MM.1S (cell line): Measurements from ENCODE around the gene PALM2AKAP2.

ENCODE experiments used
- DNase-seq: peaks from one replicate; pipeline ENCODE4 v3.0.0-alpha.2; 2015
- H2AFZ ChIP-seq: fragments of 300-600 bp; sonication (generic); 2 replicates; pipeline ENCODE4 v1.6.0; 2016; ENCODE audit warnings: antibody characterized with exemption, low read length
- H3F3A ChIP-seq: fragments of 300-600 bp; sonication (generic); 2 replicates; pipeline ENCODE4 v1.6.1; 2016; ENCODE audit warnings: mild to moderate bottlenecking, antibody characterized with exemption, low read length, moderate library complexity, mixed read lengths; ENCODE audit not compliant: insufficient read depth
- H3K27ac ChIP-seq: fragments of 300-600 bp; sonication (generic); 2 replicates; pipeline ENCODE4 v1.5.1; 2016; ENCODE audit warnings: mild to moderate bottlenecking, low read length
- H3K27me3 ChIP-seq: fragments of 300-600 bp; sonication (generic); replicated peaks from 2 replicates; pipeline ENCODE4 v1.6.0; 2016; ENCODE audit warnings: low read length; ENCODE audit not compliant: insufficient read depth
- H3K36me3 ChIP-seq: fragments of 300-600 bp; sonication (generic); replicated peaks from 2 replicates; pipeline ENCODE4 v1.6.1; 2016; ENCODE audit warnings: mild to moderate bottlenecking, low read length, mixed read lengths; ENCODE audit not compliant: insufficient read depth
- H3K4me1 ChIP-seq: fragments of 300-600 bp; sonication (generic); 2 replicates; pipeline ENCODE4 v1.6.1; 2016; ENCODE audit warnings: low read length, mixed read lengths
- H3K4me2 ChIP-seq: fragments of 300-600 bp; sonication (generic); 2 replicates; pipeline ENCODE4 v1.6.0; 2016; ENCODE audit warnings: low read depth, low read length
- H3K4me3 ChIP-seq: fragments of 300-600 bp; sonication (generic); 2 replicates; pipeline ENCODE4 v1.5.1; 2016; ENCODE audit warnings: low read length, mixed read lengths
- H3K79me2 ChIP-seq: fragments of 300-600 bp; sonication (generic); 2 replicates; pipeline ENCODE4 v1.6.1; 2016; ENCODE audit warnings: mixed run types, low read length, mixed read lengths
- H3K9ac ChIP-seq: fragments of 300-600 bp; sonication (generic); 2 replicates; pipeline ENCODE4 v1.6.1; 2016; ENCODE audit warnings: low read length, mixed read lengths
- H3K9me2 ChIP-seq: fragments of 300-600 bp; sonication (generic); replicated peaks from 2 replicates; pipeline ENCODE4 v1.6.1; 2016; ENCODE audit warnings: mild to moderate bottlenecking, low read length, mixed read lengths; ENCODE audit not compliant: insufficient read depth
- H3K9me3 ChIP-seq: fragments of 300-600 bp; sonication (generic); replicated peaks from 2 replicates; pipeline ENCODE4 v1.6.1; 2016; ENCODE audit warnings: mild to moderate bottlenecking, low read length, mixed read lengths; ENCODE audit not compliant: insufficient read depth
- H4K20me1 ChIP-seq: fragments of 300-600 bp; sonication (generic); 2 replicates; pipeline ENCODE4 v1.6.1; 2016; ENCODE audit warnings: mild to moderate bottlenecking, low read length, moderate library complexity, mixed read lengths; ENCODE audit not compliant: insufficient read depth
- EZH2 ChIP-seq: fragments of 300-600 bp; sonication (generic); optimal IDR thresholded peaks from 2 replicates; pipeline ENCODE3; 2017; ENCODE audit warnings: low read depth, mild to moderate bottlenecking, antibody characterized with exemption, low read length, mixed read lengths
- EZH2phosphoT487 ChIP-seq: fragments of 300-600 bp; sonication (generic); IDR thresholded peaks from 2 replicates; pipeline ENCODE4 v1.6.1; 2018; ENCODE audit warnings: antibody characterized with exemption, low read length
- TF ChIP-seq, protein P1 (sequence below): fragments of 300-600 bp; sonication (generic); IDR thresholded peaks from 2 replicates; pipeline ENCODE4 v1.5.1; 2016; ENCODE audit warnings: antibody characterized with exemption, low read length, mixed read lengths

PALM2AKAP2 gene

DNA sequence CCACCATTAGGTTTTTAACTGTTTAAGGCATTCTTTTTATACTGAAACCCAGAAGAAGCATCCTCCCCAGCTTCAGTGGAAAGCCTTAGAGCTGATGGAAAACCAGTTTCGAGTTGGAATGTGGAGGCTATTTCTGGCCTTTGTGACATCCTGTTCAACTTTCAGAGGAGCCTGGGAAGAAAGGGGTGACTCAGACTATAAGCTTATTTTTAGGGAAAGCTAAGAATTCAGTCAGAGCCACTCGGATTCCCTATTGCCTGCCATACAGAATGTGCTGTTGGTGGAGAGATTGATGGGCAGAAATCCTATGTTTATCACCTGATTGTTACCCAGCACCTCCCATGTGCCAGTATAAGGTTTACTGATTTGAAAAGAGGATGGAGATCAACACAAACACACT, 19.8 kb downstream of the PALM2AKAP2 start:
- no peaks in the 10 kb centered on the region for H3K27me3 ChIP-seq
- no peaks in the 10 kb centered on the region for H4K20me1 ChIP-seq
- no peak overlapping the region for H2AFZ ChIP-seq
- H3K4me1 ChIP-seq, result no peaks in the 10 kb centered on the region
- H3K36me3 ChIP-seq, result no peaks in the 10 kb centered on the region
- no peak overlapping the region for H3K27ac ChIP-seq
- no peaks in the 10 kb centered on the region for H3K9me2 ChIP-seq
- DNase-seq, result no peak
- no peak overlapping the region for H3K4me3 ChIP-seq
- no peaks in the 10 kb centered on the region for H3K9me3 ChIP-seq
- H3K79me2 ChIP-seq, result no peaks in the 10 kb centered on the region
- no peak for TF ChIP-seq EZH2
- no peak for TF ChIP-seq EZH2phosphoT487
- TF ChIP-seq, protein P1, sequence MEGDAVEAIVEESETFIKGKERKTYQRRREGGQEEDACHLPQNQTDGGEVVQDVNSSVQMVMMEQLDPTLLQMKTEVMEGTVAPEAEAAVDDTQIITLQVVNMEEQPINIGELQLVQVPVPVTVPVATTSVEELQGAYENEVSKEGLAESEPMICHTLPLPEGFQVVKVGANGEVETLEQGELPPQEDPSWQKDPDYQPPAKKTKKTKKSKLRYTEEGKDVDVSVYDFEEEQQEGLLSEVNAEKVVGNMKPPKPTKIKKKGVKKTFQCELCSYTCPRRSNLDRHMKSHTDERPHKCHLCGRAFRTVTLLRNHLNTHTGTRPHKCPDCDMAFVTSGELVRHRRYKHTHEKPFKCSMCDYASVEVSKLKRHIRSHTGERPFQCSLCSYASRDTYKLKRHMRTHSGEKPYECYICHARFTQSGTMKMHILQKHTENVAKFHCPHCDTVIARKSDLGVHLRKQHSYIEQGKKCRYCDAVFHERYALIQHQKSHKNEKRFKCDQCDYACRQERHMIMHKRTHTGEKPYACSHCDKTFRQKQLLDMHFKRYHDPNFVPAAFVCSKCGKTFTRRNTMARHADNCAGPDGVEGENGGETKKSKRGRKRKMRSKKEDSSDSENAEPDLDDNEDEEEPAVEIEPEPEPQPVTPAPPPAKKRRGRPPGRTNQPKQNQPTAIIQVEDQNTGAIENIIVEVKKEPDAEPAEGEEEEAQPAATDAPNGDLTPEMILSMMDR, result no peak
- no peaks in the 10 kb centered on the region for H3F3A ChIP-seq
- no peak overlapping the region for H3K4me2 ChIP-seq
- no peak overlapping the region for H3K9ac ChIP-seq

- Histone ChIP-seq H3K4me2 (no peak overlapping the region), H3K4me3 (no peak overlapping the region), H3K9me3 (no peaks in the 10 kb centered on the region), H3F3A (no peaks in the 10 kb centered on the region), H3K79me2 (no peaks in the 10 kb centered on the region), H3K9ac (no peak overlapping the region), H3K27ac (no peak overlapping the region), H2AFZ (no peak overlapping the region), H4K20me1 (no peaks in the 10 kb centered on the region), H3K9me2 (no peaks in the 10 kb centered on the region), H3K27me3 (no peaks in the 10 kb centered on the region), H3K36me3 (no peaks in the 10 kb centered on the region), H3K4me1 (no peaks in the 10 kb centered on the region)
- no peak for TF ChIP-seq EZH2phosphoT487
- no peak for TF ChIP-seq EZH2
- TF ChIP-seq, protein P1, result no peak
- no peak for DNase-seq
Measured at GRCh38 chr9:109801484-109801883, 21.5 kb downstream of the PALM2AKAP2 start.

GRCh38 chr9:109802491-109802890, 22.5 kb downstream of the PALM2AKAP2 start:
- TF ChIP-seq, protein P1, result no peak
- TF ChIP-seq EZH2 (no peak), EZH2phosphoT487 (no peak)
- no peaks in the 10 kb centered on the region for H3K79me2 ChIP-seq
- no peaks in the 10 kb centered on the region for H3K9me3 ChIP-seq

More at GRCh38 chr9:109802491-109802890, 22.5 kb downstream of the PALM2AKAP2 start:
- Histone ChIP-seq H3K9ac (no peak overlapping the region), H3K27ac (no peak overlapping the region), H2AFZ (no peak overlapping the region), H4K20me1 (no peaks in the 10 kb centered on the region), H3K36me3 (no peaks in the 10 kb centered on the region), H3F3A (no peaks in the 10 kb centered on the region), H3K9me2 (no peaks in the 10 kb centered on the region), H3K4me1 (no peaks in the 10 kb centered on the region), H3K27me3 (no peaks in the 10 kb centered on the region), H3K4me3 (no peak overlapping the region), H3K4me2 (no peak overlapping the region)
- DNase-seq, result no peak
